Transverse colon (tissue), 4 donors: ENCODE data around the gene UNK. TPM values are rescaled to one million over a fixed set of nuclear protein-coding genes. Genes with fewer than 3 reads are reported as not detected.

Experiments
- DNase-seq: peaks from one replicate; pipeline ENCODE4 v3.0.0-alpha.2; 2019
- H3K27ac ChIP-seq, 4 donors: fragments of 200-600 bp; sonication (generic); 2 replicates each; pipeline ENCODE4 v1.5.1; 2016 to 2018; ENCODE audit warnings: inconsistent platforms in 4 of 4
- H3K27me3 ChIP-seq: fragments of 200-600 bp; sonication (generic); 2 replicates; pipeline ENCODE4 v1.5.1; 2017; ENCODE audit warnings: inconsistent platforms
- H3K36me3 ChIP-seq, 4 donors: fragments of 200-600 bp; sonication (generic); 2 replicates each; pipeline ENCODE4 v1.5.1; 2017 to 2019; ENCODE audit warnings: inconsistent platforms in 4 of 4
- H3K4me1 ChIP-seq, 4 donors: fragments of 200-600 bp; sonication (generic); 2 replicates each; pipeline ENCODE4 v1.5.1; 2017 to 2020; ENCODE audit warnings: inconsistent platforms in 4 of 4
- H3K4me3 ChIP-seq, 4 donors: fragments of 200-600 bp; sonication (generic); 1 replicate in 1 of 4; 2 replicates in 3 of 4; pipeline versions ENCODE4 v1.5.1 to v1.6.1; 2017 to 2019; ENCODE audit warnings: inconsistent platforms in 4 of 4
- H3K9me3 ChIP-seq, 2 donors: fragments of 200-600 bp; sonication (generic); 2 replicates each; pipeline ENCODE4 v1.5.1; 2017 to 2019; ENCODE audit warnings: inconsistent platforms in 2 of 2
- EP300 ChIP-seq: sonication (generic); formaldehyde crosslinking; IDR thresholded peaks from one replicate; pipeline ENCODE4 v1.6.1; 2017; ENCODE audit warnings: antibody characterized with exemption, low read depth
- POLR2A ChIP-seq: fragments of 450-650 bp; IDR thresholded peaks from one replicate; pipeline ENCODE4 v1.6.1; 2016; ENCODE audit warnings: antibody characterized with exemption, mild to moderate bottlenecking, moderate library complexity
- POLR2AphosphoS5 ChIP-seq, 3 donors: sonication (generic); formaldehyde crosslinking; IDR thresholded peaks; one replicate each; pipeline ENCODE4 v1.6.1; 2016; ENCODE audit warnings: antibody characterized with exemption in 3 of 3
- WGBS, 2 donors: methylation state at CpG; one replicate each; pipeline ENCODE4 v1.1.5; 2018; ENCODE audit warnings: low coverage in 1 of 2; 5-methylcytosine and 5-hydroxymethylcytosine counted together
- in situ Hi-C, 4 donors: fragments of 200-750 bp; cut with MboI; loops; one replicate each; pipeline versions ENCODE4 v1.15.0 to v1.15.1; 2017; ENCODE audit warnings: low sequenced_read_pairs in 3 of 4, low pct_ligation_motif_present in 1 of 4, low pct_unique_long_range_greater_than_20kb in 1 of 4
- intact Hi-C: fragments of 100-400 bp; cut with DNase I; formaldehyde crosslinking; loops from one replicate; pipeline ENCODE4 v1.15.1; 2023; ENCODE audit warnings: low total_unique reads
- total RNA-seq, 4 donors: library from RNA; depleted of rRNA; stranded (reverse); fragments of >200 nt; gene quantifications; one replicate each; pipeline ENCODE4 v1.1.0, GENCODE V29; 2016
- TF ChIP-seq, protein P1 (sequence below), 5 experiments: fragments of 200-600 bp in 3 of 5; fragments of 450-650 bp in 2 of 5; sonication (generic) in 3 of 5; IDR thresholded peaks; 1 replicate in 2 of 5; 2 replicates in 3 of 5; pipeline ENCODE4 v1.5.1; 2016 to 2017; ENCODE audit warnings: antibody characterized with exemption in 5 of 5, inconsistent platforms in 3 of 5, mild to moderate bottlenecking in 2 of 5, moderate library complexity in 1 of 5

UNK gene
- total RNA-seq, 4 donors from 2014 or later, result 24.0 to 99.1 (median 63.1) TPM

DNA sequence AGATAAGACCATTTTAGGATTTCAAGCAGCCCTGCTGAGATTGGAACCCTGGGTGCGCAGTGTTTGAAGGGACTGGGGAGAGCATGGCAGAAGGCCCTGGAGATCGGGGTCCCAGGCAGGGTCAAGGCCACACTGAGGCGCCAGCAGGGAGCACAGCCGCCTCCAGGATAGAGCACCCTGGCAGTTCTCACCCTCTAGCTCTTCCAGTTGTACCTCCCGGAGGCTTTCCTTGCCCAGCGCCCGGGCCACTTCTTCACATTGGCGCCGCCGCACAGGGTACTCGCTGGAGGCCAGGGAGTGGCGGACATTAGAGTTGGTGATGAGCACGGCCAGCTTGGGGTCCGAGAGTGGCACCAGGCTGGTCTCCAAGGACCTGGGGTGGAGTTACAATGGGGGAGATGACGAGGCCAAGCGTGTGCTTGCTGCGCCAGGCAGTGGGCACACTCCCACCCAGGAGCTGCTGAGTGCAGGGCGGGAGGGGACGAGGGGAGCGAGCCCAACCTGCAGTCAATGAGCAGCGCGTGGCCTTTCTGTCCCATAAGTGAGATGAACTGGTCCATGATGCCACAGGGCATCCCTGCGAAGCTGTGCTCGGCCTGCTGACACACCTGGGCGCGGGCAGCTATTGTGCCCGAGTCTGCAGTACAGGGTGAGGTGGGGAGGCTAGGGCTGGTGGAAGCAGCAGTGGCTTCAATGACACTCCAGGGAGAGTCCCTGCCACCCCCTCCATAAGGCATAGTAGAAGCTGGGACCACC, 21.9 kb upstream of the UNK start:
- TF ChIP-seq EP300, result no peak
- no peak for TF ChIP-seq POLR2A
- TF ChIP-seq, protein P1, sequence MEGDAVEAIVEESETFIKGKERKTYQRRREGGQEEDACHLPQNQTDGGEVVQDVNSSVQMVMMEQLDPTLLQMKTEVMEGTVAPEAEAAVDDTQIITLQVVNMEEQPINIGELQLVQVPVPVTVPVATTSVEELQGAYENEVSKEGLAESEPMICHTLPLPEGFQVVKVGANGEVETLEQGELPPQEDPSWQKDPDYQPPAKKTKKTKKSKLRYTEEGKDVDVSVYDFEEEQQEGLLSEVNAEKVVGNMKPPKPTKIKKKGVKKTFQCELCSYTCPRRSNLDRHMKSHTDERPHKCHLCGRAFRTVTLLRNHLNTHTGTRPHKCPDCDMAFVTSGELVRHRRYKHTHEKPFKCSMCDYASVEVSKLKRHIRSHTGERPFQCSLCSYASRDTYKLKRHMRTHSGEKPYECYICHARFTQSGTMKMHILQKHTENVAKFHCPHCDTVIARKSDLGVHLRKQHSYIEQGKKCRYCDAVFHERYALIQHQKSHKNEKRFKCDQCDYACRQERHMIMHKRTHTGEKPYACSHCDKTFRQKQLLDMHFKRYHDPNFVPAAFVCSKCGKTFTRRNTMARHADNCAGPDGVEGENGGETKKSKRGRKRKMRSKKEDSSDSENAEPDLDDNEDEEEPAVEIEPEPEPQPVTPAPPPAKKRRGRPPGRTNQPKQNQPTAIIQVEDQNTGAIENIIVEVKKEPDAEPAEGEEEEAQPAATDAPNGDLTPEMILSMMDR (IDR thresholded peaks at IDR 0.05), result no peak
- TF ChIP-seq POLR2AphosphoS5 (IDR thresholded peaks at IDR 0.05), result no peak
- no peak for DNase-seq
- 97 to 100% methylated on average over 1 to 27 of the region's 27 CpGs for WGBS, 2 donors
- intact Hi-C loops (loop anchor here (10.0 kb wide), 1 partner anchor 1328 kb away; the partner anchor contains the start of gene GPRC5C), in situ Hi-C loops (loop anchor here in 1 of 4 donors (25.0 kb wide), 1 partner anchor 125 kb away; the partner anchor contains the start of genes TRIM47 and TRIM65)
- Histone ChIP-seq H3K36me3 (peaks cover 0 to 5% (median 2%) of the 10 kb centered on the region in 4 donors), H3K9me3 (no peaks in the 10 kb centered on the region), H3K27me3 (no peaks in the 10 kb centered on the region), H3K4me1 (peaks cover 6 to 21% (median 12%) of the 10 kb centered on the region in 4 donors), H3K27ac (no peak overlapping the region), H3K4me3 (no peak overlapping the region)

DNA sequence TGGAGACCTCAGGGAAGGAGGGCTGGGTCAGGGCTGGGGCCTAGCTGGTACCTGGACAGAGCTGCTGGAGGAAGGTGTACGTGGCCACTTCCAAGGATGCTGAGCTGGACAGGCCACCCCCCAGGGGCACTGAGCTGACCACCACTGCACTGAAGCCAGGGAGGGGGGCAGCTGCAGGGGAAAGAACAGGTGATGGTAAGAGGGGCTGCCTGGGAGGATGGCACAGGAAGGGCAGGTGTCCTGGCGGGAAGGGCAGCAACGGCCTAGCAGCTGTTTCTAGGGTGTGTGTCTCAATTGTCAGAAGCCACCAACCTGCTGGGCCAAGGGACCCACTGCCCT, 21.4 kb upstream of the UNK start:
- Histone ChIP-seq H3K27ac (no peak overlapping the region), H3K4me3 (no peak overlapping the region), H3K4me1 (peaks cover 6 to 21% (median 12%) of the 10 kb centered on the region in 4 donors), H3K27me3 (no peaks in the 10 kb centered on the region), H3K9me3 (no peaks in the 10 kb centered on the region), H3K36me3 (no peaks in the 10 kb centered on the region)
- intact Hi-C loops (loop anchor here (10.0 kb wide), 1 partner anchor 1328 kb away; the partner anchor contains the start of gene GPRC5C), in situ Hi-C loops (loop anchor here in 1 of 4 donors (25.0 kb wide), 1 partner anchor 124 kb away; the partner anchor contains the start of genes TRIM47 and TRIM65)
- DNase-seq, result no peak
- WGBS, 2 donors, result 86% methylated on average over 3 of the region's 3 CpGs; no CpG with 5 or more reads in 1 of the 2 donors
- TF ChIP-seq EP300 (no peak), POLR2A (no peak), POLR2AphosphoS5 (IDR thresholded peaks at IDR 0.05) (no peak)
- TF ChIP-seq, protein P1 (IDR thresholded peaks at IDR 0.05), result no peak

DNA sequence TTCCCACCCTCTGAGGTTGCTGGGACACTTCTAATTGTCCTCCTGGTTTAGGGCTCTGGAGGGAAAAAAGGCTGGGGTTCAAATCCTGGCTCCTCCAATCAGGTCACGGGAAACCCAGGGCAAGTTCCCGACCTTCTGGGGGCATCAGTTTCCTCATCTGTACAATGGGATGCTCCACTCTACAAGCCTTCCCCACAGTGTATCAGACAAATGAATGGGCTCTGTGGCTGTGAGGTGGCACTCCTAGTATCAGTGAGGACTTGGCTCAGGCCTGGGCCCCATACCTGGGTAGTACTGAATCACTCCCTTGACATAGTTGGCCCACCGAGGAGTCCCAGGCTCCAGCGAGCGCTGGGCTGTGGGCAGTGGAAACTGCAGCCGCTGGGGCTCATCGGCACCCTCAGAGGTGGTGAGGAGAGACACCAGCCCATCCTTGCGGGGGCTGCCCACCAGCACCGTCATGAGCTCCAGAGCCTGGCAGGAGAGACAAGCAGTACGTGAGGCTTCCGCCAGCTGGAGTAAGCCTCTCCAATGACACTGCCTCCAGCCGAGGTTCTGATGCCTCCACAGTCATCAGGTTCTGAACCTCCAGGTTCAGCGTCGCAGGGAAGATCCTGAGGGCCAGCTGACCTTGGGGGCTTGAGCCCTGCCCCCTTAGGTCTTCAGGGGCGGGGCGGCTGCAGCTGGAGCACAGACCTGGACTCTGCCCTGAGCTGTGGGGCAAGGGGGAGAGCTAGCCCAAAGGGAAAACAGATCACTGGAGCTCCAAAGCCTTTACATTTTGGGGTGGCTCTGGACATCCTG, 20.8 kb upstream of the UNK start:
- Histone ChIP-seq H3K4me1 (peaks cover 6 to 21% (median 12%) of the 10 kb centered on the region in 4 donors), H3K27ac (peak overlapping the region; percentile 85 to 89 (median 88)), H3K9me3 (no peaks in the 10 kb centered on the region), H3K27me3 (no peaks in the 10 kb centered on the region), H3K4me3 (peak overlapping the region in 3 of 4 donors; percentile 52 to 67 (median 58)), H3K36me3 (no peaks in the 10 kb centered on the region)
- in situ Hi-C loops, result loop anchor here in 1 of 4 donors (25.0 kb wide), 1 partner anchor 123 kb away; the partner anchor contains the start of genes TRIM47 and TRIM65
- TF ChIP-seq POLR2A, result no peak
- TF ChIP-seq, protein P1 (IDR thresholded peaks at IDR 0.05), result no peak
- no peak for TF ChIP-seq EP300
- no peak for TF ChIP-seq POLR2AphosphoS5 (IDR thresholded peaks at IDR 0.05)
- DNase-seq, result no peak
- 72% methylated on average over 10 of the region's 16 CpGs; no CpG with 5 or more reads in 1 of the 2 donors for WGBS, 2 donors
- intact Hi-C loops, result loop anchor here (10.0 kb wide), 1 partner anchor 1329 kb away; the partner anchor contains the start of gene GPRC5C

DNA sequence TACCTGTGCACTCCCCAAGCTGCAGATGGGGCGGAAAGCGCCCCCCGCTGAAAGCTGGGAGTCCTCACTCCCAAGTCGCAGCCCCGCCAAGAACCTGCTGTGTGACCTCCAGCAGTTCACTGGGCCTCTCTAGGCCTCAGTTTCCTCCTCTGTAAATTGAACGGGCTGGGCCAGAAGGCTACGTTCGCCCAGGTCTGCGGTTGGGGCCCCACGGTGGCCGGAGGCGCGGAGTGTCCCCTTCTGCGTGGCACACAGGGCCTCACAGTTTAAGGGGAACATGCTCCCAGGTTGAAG, 20.2 kb upstream of the UNK start:
- Histone ChIP-seq H3K4me1 (peaks cover 6 to 23% (median 14%) of the 10 kb centered on the region in 4 donors), H3K27me3 (no peaks in the 10 kb centered on the region), H3K36me3 (no peaks in the 10 kb centered on the region), H3K9me3 (no peaks in the 10 kb centered on the region), H3K27ac (peak overlapping the region; percentile 85 to 89 (median 88)), H3K4me3 (peak overlapping the region; percentile 52 to 67 (median 58))
- intact Hi-C loops (loop anchor here (10.0 kb wide), 1 partner anchor 1330 kb away; the partner anchor contains the start of gene GPRC5C), in situ Hi-C loops (loop anchor here in 1 of 4 donors (25.0 kb wide), 1 partner anchor 123 kb away; the partner anchor contains the start of genes TRIM47 and TRIM65)
- no peak for DNase-seq
- TF ChIP-seq POLR2A (no peak), POLR2AphosphoS5 (IDR thresholded peaks at IDR 0.05) (no peak)
- TF ChIP-seq, protein P1 (IDR thresholded peaks at IDR 0.05), result peak in 2 of 5 experiments; percentile 45 to 51
- WGBS, 2 donors, result 6% methylated on average over 13 of the region's 14 CpGs; no CpG with 5 or more reads in 1 of the 2 donors
